Endodermal cell (in vitro differentiated cells): ENCODE results near the gene SPATA45. TPM values are rescaled to one million over a fixed set of nuclear protein-coding genes. Genes with fewer than 3 reads are reported as not detected.

ENCODE experiments used
- DNase-seq: peaks from one replicate; pipeline ENCODE4 v3.0.0-alpha.2; 2017
- H3K27ac ChIP-seq: 2 replicates; pipeline ENCODE4 v1.5.1; 2013; ENCODE audit warnings: mild to moderate bottlenecking, low read depth, low read length, moderate library complexity
- H3K27me3 ChIP-seq: 2 replicates; pipeline ENCODE4 v1.6.1; 2013; ENCODE audit warnings: mild to moderate bottlenecking, low read length, moderate library complexity; ENCODE audit not compliant: insufficient read depth, control insufficient read depth, poor library complexity, severe bottlenecking
- H3K36me3 ChIP-seq: 2 replicates; pipeline ENCODE4 v1.7.0; 2013; ENCODE audit warnings: mild to moderate bottlenecking, low read length, moderate library complexity; ENCODE audit not compliant: control insufficient read depth, insufficient read depth
- H3K4me1 ChIP-seq: one replicate; pipeline ENCODE4 v1.7.0; 2013; ENCODE audit warnings: low read length; ENCODE audit not compliant: control insufficient read depth, insufficient read depth
- H3K4me3 ChIP-seq: 2 replicates; pipeline ENCODE4 v1.5.1; 2013; ENCODE audit warnings: mild to moderate bottlenecking, low read length, moderate library complexity
- H3K9ac ChIP-seq: 2 replicates; pipeline ENCODE4 v1.6.1; 2013; ENCODE audit warnings: mild to moderate bottlenecking, low read length, moderate library complexity; ENCODE audit not compliant: poor library complexity, severe bottlenecking; ENCODE audit errors: extremely low read depth
- H3K9me3 ChIP-seq: 2 replicates; pipeline ENCODE4 v1.6.1; 2013; ENCODE audit warnings: mild to moderate bottlenecking, low read length, moderate library complexity; ENCODE audit not compliant: control insufficient read depth
- H3K27ac Mint-ChIP-seq: 2 replicates; pipeline ENCODE4 v1.8.0; 2020; ENCODE audit warnings: mixed read lengths
- H3K27me3 Mint-ChIP-seq: 2 replicates; pipeline ENCODE4 v1.8.0; 2021; ENCODE audit warnings: mild to moderate bottlenecking, mixed read lengths; ENCODE audit not compliant: insufficient read depth
- H3K36me3 Mint-ChIP-seq: 2 replicates; pipeline ENCODE4 v1.8.0; 2020; ENCODE audit warnings: low read depth, mixed read lengths
- H3K4me1 Mint-ChIP-seq: 2 replicates; pipeline ENCODE4 v1.8.0; 2020; ENCODE audit warnings: mixed read lengths
- H3K4me3 Mint-ChIP-seq: 2 replicates; pipeline ENCODE4 v1.8.0; 2020; ENCODE audit warnings: mild to moderate bottlenecking, moderate library complexity, mixed read lengths
- H3K9me3 Mint-ChIP-seq: 2 replicates; pipeline ENCODE4 v1.8.0; 2020; ENCODE audit warnings: mild to moderate bottlenecking, mixed read lengths
- WGBS, 2 experiments: methylation state at CpG; one replicate each; pipeline versions ENCODE4 v1.1.5 to v1.1.7; 2013; ENCODE audit warnings: missing lambda C conversion rate in 2 of 2, mixed read lengths in 1 of 2; ENCODE audit not compliant: insufficient coverage in 1 of 2, insufficient read length in 1 of 2; 5-methylcytosine and 5-hydroxymethylcytosine counted together
- total RNA-seq, 2 donors: library from RNA; stranded (reverse); fragmentation: NEBNext Ultra II Directional in 1 of 2; extraction: Animal tissue kit (Norgen Biotek cat#: 25700) in 1 of 2; gene quantifications; 2 replicates in 1 of 2; 3 replicates in 1 of 2; pipeline ENCODE4 v1.2.1, GENCODE V29; 2021
- TF ChIP-seq, protein P1 (sequence below): fragments of 200-600 bp; sonication (generic); conservative IDR thresholded peaks from 2 replicates; pipeline ENCODE4 v1.5.0; 2021; ENCODE audit warnings: antibody characterized with exemption, mild to moderate bottlenecking

The SPATA45 gene
- total RNA-seq, 2 donors from 2014 or later: not detected

DNA sequence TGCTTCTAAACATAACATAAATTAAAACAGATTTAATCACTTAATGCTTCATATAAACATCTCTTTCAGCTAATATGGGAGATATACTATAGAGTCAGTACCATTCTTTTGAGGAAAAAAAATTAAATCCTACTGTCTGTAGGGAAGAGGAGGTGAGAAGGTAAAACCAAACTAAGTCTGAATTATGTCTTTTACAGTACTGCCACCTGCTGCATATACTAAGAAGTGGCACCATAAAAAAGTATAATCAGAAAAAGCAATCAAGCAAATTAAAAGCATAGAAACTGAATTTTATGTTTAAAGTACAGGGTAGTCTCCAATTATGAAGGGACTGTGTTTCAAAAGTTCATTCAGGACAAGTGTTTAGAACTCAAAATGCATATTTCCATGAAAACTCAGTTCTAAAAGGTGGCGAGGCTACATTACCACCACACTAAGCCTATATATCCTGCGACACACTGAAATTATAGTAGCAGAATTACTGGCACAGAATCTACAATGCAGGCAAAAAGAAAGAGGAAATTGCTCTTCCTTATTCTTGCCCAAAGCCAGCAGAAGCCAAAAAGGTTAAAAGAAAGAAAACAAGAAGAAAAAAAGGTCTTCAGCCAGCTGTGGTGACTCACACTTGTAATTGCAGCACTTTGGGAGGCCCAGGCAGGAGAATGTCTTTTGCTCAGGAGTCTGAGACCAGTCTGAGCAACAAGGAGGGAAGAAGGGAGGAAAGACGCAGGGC is 64.9 kb downstream of the SPATA45 start:
- no peaks in the 10 kb centered on the region for H3K4me1 ChIP-seq
- H3K9me3 Mint-ChIP-seq: peaks cover 16% of the 10 kb centered on the region
- H3K9me3 ChIP-seq: peaks cover 20% of the 10 kb centered on the region
- no peak overlapping the region for H3K4me3 ChIP-seq
- TF ChIP-seq, protein P1, sequence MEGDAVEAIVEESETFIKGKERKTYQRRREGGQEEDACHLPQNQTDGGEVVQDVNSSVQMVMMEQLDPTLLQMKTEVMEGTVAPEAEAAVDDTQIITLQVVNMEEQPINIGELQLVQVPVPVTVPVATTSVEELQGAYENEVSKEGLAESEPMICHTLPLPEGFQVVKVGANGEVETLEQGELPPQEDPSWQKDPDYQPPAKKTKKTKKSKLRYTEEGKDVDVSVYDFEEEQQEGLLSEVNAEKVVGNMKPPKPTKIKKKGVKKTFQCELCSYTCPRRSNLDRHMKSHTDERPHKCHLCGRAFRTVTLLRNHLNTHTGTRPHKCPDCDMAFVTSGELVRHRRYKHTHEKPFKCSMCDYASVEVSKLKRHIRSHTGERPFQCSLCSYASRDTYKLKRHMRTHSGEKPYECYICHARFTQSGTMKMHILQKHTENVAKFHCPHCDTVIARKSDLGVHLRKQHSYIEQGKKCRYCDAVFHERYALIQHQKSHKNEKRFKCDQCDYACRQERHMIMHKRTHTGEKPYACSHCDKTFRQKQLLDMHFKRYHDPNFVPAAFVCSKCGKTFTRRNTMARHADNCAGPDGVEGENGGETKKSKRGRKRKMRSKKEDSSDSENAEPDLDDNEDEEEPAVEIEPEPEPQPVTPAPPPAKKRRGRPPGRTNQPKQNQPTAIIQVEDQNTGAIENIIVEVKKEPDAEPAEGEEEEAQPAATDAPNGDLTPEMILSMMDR: peak; percentile 80
- peaks cover 79% of the 10 kb centered on the region for H3K36me3 ChIP-seq
- WGBS, 2 experiments: 96 to 100% methylated on average over 2 of the region's 3 CpGs
- H3K27me3 Mint-ChIP-seq: no peaks in the 10 kb centered on the region
- peaks cover 63% of the 10 kb centered on the region for H3K36me3 Mint-ChIP-seq
- DNase-seq: no peak
- no peak overlapping the region for H3K9ac ChIP-seq
- H3K4me3 Mint-ChIP-seq: no peak overlapping the region
- no peak overlapping the region for H3K27ac ChIP-seq
- H3K27me3 ChIP-seq: no peaks in the 10 kb centered on the region
- H3K27ac Mint-ChIP-seq: no peak overlapping the region
- no peaks in the 10 kb centered on the region for H3K4me1 Mint-ChIP-seq

DNA sequence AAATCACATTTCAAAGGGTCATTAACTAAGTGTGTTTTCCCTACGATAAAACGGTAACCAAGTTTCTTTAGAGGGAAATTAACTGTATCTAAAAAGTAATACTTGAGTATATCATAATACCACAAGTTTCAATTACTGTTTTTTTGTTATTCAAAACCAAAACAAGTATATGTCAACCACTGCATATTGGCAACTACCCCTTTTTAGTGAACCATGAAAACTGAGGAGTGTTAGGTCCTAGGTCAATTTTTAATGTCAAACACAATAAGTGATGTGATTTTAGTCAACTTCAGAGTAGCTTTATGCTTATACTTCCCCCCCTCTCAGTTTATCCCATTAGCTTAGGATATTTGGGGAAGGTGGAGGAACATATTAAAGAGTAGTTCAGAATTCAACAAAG is 66.2 kb downstream of the SPATA45 start:
- H3K4me3 ChIP-seq: peak overlapping the region; percentile 10
- Mint-ChIP-seq H3K4me3 (no peak overlapping the region), H3K9me3 (peaks cover 19% of the 10 kb centered on the region), H3K4me1 (no peaks in the 10 kb centered on the region), H3K36me3 (peaks cover 65% of the 10 kb centered on the region), H3K27ac (no peak overlapping the region), H3K27me3 (no peaks in the 10 kb centered on the region)
- H3K27ac ChIP-seq: no peak overlapping the region
- H3K9ac ChIP-seq: no peak overlapping the region
- TF ChIP-seq, protein P1: no peak
- 80% methylated on average over 1 of the region's 2 CpGs; no CpG with 5 or more reads in 1 of the 2 experiments for WGBS, 2 experiments
- H3K36me3 ChIP-seq: peaks cover 77% of the 10 kb centered on the region
- DNase-seq: no peak
- peaks cover 27% of the 10 kb centered on the region for H3K9me3 ChIP-seq
- H3K27me3 ChIP-seq: no peaks in the 10 kb centered on the region
- no peaks in the 10 kb centered on the region for H3K4me1 ChIP-seq

DNA sequence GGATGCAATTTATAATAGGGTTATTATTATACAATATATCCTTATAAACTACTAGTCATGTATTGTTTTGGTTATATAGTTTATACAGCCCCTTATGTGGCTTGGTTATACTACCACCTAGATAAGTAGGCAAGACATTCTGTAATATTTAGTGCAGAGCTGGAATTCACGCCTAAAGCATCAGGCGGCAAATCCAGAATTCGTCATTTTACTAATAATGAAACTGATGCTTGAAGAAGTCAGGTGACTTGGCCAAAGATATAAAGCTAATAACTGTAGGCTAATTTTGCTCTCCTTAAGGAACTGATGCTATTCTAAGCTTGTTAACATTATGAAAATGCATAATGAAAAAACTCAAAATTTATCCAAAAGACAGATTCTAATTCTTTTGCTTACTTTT is 66.7 kb downstream of the SPATA45 start:
- Histone ChIP-seq H3K9ac (no peak overlapping the region), H3K4me3 (peak overlapping the region; percentile 10), H3K4me1 (no peaks in the 10 kb centered on the region), H3K27me3 (no peaks in the 10 kb centered on the region), H3K27ac (no peak overlapping the region), H3K36me3 (peaks cover 75% of the 10 kb centered on the region), H3K9me3 (peaks cover 27% of the 10 kb centered on the region)
- DNase-seq: no peak
- H3K27me3 Mint-ChIP-seq: no peaks in the 10 kb centered on the region
- no peak overlapping the region for H3K4me3 Mint-ChIP-seq
- TF ChIP-seq, protein P1: no peak
- WGBS, 2 experiments: 97 to 99% methylated on average over 3 of the region's 3 CpGs
- no peaks in the 10 kb centered on the region for H3K4me1 Mint-ChIP-seq
- H3K9me3 Mint-ChIP-seq: peaks cover 19% of the 10 kb centered on the region
- H3K36me3 Mint-ChIP-seq: peaks cover 62% of the 10 kb centered on the region
- no peak overlapping the region for H3K27ac Mint-ChIP-seq

Other genes with a start within 250 kb of the SPATA45 start
- gene ATF3, start 238.9 kb downstream of the SPATA45 start, total RNA-seq: 10 to 100 TPM; 12.6 to 24.0 TPM
- gene BATF3, start 147.8 kb downstream of the SPATA45 start, total RNA-seq: 1 to 10 TPM; 1.5 to 4.0 TPM
- gene NSL1, start 55.9 kb downstream of the SPATA45 start, total RNA-seq: 10 to 100 TPM; 47.6 to 57.7 TPM
- 10 to 100 TPM; 14.9 to 26.3 TPM for gene TATDN3, start 55.8 kb downstream of the SPATA45 start, total RNA-seq
- 10 to 100 TPM; 47.3 to 49.2 TPM for gene FLVCR1, start 10.6 kb upstream of the SPATA45 start, total RNA-seq
- gene VASH2, start 102.9 kb upstream of the SPATA45 start, total RNA-seq: 10 to 100 TPM; 13.7 to 30.2 TPM
- 10 to 100 TPM; 55.8 to 60.4 TPM for gene ANGEL2, start 168.2 kb upstream of the SPATA45 start, total RNA-seq
- 10 to 100 TPM; 31.4 to 36.3 TPM for gene RPS6KC1, start 203.6 kb upstream of the SPATA45 start, total RNA-seq